GM18502 (cell line): ENCODE results near the gene NCAM1.

Experiments
- ATAC-seq: cut with Tn5 transposase; IDR thresholded peaks from one replicate; pipeline ENCODE4 v1.9.1; 2021; ENCODE audit warnings: mild to moderate bottlenecking; ENCODE audit not compliant: unreplicated experiment, poor library complexity

The NCAM1 gene

DNA sequence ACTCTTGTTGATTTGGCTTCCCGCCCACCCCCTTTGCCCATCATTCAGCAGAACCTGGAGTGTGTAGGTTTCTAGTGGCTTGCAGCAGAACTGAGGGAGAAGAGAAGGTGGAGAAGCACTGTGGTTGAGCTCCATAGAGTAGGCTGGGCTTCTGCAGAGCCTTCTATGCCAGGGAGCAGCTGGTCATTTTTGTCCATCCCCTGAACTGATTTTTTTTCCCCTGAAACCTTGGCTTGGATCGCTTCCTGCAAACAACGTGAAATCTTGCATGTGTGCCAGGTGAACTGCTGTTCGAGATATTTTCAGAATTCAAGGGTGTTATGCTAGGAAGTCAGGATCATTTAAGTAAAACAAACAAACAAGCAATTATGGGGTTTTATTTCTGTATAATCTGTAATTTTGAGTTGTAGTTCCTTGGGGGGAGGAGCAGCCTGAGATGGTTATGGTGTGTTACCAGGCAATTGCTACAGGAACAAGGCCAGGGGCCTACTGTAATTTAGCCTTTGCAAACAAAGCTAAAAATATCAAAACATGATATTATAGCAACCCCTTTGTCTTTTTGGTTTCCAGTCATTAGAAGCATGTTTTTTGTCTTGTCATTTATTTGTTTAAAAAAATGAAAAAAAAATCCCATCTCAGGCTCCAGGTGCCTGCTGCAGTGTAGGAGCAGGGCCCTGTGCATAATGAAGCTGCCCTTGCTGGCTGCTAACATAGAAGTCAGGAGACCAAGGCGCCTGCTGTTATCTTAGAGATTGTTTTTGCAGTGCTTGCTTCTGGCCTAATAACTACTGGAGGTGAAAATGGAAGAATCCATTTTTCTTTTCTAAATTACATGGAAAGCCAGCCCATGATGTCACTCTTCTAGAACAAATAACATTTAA lies 200.7 kb downstream of the NCAM1 start:
- no peak for ATAC-seq

DNA sequence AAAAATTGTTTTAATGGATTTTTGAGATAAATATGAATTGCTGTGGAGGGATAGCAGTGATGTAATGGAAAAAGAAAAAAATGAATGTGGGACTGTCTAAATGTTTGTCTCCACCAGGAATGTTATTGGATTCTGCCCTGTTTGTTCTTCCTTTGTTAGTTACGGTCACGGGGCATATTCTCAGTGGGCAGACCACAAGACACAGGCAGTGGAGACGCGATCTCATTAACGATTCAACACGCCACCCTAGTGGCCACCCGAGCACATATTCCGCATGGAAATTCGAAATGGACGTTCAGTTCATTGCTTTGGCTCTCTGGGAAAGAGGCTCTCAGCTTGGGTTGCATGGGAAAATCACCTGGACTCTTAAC lies 201.4 kb downstream of the NCAM1 start:
- ATAC-seq: no peak

DNA sequence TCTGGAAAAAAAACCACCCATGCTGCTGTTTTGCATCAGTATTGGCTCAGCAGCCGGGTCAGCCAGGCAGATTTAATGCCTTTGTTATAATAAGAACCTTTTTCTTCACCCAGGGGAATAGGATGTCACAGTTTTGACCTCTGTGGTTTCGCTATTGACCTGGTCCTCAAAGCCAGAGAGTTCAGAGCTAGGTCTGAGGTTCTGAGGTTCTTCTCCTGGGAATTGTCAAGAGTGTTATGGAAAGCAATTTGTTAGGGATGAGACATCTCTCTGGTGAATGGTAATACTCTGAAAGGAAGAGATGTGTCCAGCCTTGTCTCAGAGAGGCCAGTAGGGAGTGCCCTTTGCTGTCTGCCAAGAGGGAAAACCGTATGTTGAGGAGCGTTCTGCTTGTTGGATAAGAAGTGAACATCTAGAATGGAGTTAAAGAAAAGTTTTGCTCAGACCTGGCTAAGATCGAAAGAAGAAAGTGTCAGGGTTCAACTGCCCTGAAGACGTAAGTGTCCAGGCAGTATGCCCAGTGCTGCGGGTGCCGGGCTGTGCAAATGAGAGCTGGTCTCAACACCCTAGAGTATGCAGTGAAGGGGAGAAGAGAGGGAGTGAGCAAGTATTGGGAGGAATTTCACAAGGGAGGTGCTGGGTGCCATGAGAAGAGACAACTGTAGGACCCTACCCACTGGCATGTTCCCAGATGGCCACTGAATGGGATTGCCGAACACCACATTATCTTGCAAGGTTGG lies 202.2 kb downstream of the NCAM1 start:
- no peak for ATAC-seq

DNA sequence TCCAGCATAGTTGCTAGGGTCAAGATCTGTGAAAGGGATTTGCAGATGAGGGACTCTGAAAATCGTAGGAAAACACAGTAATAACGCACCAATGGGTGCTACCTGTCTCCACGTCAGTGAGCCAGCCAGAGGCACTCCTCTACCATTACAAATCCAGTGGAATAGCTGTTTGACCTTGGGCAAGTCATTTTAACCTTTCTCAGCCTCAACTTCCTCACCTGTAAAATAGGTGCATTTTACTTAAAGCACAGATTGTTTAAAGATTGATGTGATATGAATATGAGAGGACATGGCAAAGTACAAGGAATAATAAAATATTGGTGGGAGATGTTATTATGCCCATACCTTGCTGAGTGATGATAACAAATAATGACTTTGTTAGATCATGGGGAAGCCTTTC lies 205.1 kb downstream of the NCAM1 start:
- ATAC-seq: no peak

DNA sequence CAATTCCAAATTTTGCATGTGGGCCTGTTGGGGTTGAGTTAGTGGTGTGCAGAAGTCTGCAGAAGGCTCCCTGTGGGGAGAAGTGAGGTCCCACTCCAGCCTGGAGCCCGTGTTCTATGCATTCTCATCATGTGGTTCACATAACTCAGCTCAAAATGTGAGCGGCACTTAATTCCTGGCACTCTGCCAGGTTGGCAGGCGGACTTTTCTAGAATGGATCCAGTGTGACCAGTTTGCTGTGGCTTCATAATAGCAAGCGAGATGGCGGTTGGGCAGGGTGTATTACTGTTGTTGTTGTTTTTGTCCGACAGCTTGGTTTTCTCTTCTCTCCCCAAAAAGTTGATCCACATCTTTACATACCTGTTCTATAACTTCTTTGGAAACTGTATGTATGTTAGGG lies 206.4 kb downstream of the NCAM1 start:
- no peak for ATAC-seq

DNA sequence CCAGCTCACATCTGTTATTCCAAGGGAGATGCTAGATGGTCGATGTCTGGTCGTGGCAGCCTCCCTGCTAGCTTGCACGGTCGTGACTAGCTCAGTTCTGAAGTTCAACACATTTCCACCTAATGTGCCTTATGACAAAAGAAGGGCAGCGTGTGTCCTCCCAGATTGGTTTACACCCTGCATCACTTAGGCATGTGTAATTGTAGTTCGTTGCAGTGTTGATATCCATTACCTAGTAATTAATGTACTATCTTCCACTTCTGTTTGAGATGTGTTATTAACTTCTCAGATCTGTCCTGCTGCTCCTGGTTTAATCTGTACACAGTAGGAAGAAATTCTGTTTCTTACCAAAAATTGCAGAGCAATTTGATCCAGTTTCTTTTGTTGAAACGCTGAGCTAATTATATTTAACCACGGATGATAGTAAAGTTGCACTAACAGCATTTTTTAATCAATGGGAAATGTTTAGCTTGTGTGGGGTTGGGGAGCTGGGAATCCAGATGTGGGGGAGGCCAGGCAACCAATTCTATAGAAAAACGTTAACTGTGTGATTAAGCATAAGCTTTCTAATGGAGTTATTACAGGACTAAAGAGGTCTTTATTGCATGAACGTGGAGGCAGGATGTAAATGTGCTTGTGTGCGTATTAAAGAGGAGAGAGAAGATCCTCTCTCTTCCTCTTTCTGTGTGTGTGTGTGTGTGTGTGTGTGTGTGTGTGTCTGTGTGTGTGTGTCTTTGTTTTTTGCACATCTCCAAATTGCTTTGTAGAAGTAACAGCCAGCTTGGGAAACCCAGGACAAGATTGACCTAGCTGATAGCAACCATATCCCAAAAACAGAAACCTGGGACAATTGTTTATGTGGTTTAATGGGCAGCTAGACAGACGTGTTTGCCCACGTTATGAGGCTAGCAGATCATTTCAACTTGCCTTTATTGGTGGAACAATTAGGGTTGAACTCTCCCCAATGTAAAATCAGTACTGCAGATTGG lies 207.4 kb downstream of the NCAM1 start:
- no peak for ATAC-seq

DNA sequence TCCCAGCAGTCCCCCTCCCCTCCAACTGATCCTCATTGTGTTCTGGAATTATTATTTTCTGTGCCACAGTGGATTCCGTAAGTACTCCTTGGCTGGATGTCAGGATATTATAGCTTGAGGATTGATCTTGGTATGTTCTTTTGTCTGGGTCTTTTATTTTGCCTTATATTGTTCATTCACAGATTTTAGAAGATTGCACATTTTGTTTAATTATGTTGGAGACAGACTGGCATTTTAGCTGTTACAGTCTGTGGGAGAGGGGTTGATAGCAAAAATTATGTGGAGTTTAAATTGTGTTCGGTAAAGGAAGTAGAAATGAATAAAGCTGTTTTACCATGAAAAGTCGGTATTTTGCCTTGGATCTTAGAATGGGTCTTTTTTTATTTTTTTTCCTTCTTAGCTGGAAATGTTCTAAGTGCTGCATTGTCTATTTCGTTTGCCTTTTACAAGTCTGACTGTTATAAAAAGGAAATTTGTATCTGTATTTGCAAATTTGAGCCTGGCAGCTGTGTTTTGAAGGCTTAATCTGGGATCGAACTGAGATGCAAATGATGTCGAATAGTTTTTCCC lies 211.2 kb downstream of the NCAM1 start:
- ATAC-seq: no peak

DNA sequence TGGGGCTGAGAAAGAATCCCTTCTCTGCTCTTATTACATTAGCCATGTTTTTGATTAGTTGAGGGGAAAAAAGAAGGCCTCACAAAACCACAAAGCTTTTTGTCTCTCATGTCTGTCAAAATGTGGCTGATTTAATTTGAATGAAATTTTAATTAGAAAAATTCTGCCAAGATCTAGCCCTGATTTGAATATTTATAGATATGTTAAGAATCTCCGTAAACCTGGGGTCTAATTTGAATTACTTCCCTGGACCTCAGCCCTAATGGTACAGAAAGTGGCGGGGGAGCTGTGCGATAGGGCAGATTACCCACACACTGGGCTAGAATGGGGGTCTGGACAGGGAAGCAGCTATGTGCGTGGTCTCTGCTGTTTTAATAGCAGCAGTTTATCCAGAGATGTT lies 211.9 kb downstream of the NCAM1 start:
- no peak for ATAC-seq

DNA sequence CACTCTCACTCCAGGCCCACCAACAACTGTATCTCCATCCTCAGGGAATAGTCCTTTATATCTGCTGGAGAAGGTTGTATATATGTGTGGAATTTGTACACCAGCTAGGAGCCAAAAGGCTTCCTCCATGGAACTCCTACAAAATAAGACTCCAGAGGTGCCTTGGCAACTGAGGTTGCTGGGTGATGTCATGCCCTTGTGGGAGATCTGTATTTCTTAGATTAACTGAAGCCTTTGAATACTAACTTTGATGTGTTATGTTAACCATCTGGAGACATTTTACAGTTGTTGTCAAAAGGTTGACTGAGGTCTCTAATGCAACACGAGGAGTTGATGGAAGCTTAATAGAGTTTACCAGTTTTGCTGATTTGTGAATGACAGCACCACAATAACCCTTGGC lies 213.7 kb downstream of the NCAM1 start:
- ATAC-seq: no peak

DNA sequence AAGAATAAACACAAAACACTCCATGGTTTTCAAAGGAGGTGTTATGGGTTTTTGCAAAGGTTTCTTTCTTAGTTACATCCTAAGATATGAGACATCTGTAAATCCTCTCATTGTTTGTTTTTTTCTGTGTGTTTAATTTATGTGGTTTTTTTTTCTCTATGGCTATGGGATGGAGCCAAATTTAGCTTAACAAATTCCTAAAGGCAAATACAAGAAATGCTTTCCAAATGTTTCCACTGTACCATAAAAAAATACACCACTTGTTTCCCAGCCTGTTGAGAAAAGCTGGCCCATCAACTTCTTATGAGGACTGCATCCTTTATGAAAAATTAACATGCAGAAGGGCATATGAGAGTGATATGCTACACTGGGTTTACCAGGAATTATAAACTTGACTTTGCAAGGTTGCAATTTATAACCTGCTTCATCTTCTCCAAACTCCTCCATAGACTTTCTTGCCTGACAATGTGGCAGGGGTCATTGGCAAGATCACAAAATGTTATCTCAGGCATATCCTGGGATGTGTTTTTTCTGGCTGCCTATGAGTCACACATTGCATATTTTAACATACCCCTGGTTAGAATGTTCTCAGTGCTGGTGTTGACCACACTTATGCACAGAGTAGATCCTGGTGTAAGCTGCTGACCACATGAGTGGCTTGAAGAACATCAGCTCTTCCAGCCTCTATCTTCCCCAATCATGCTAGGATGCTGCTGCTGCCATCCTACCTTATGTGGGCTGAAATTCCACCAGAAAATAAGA lies 215.6 kb downstream of the NCAM1 start:
- no peak for ATAC-seq

DNA sequence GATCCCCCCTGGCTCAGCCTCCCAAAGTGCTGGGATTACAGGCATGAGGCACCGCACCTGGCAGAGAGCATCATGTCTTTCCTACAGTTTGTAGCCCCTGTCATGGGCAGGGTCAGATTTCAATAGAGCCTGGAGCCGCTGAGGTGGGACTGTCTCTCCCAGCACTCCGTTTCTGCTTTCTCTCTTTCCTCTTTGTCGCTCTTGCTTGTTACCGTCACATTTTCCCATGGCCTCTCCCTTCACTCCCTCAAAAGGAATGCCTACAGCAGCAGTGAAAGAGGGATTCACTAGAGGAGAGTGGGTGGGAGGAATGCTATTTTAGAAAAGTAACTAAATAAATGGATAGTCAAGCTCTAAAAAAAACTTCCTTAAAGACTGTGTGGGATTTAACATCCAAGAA lies 216.5 kb downstream of the NCAM1 start:
- ATAC-seq: no peak

DNA sequence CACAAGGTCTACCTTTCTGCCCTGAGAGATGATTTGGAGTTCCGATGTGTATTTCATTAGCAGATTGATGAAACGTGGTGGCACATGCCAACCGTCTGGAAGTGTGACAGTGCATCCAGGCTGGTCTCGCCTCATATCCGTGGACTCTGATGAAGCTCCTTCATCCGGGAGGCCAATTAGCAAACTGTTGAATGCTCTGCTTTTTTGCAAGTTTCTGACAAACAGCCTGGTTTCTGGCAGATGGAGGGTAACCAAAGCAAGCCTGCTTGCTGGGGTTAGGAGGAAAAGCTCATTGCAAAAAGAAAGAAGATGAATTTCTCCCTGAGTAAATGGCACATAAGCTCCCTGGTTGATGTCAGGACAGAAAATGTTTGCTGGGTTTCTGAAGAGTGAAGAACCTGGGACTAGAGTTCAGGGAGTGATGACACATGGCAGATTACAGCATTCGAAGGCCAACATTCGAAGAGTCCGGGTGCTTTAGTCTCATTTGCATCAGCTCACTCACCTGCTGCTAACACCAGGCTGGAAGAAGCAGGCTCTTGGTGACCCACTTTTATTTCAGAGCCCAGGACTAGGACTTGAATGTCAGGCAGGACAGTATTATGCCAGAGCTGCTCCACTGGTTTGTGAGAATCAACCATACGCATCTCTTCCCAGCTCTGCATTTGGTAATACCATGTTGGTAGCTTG lies 217.3 kb downstream of the NCAM1 start:
- no peak for ATAC-seq

DNA sequence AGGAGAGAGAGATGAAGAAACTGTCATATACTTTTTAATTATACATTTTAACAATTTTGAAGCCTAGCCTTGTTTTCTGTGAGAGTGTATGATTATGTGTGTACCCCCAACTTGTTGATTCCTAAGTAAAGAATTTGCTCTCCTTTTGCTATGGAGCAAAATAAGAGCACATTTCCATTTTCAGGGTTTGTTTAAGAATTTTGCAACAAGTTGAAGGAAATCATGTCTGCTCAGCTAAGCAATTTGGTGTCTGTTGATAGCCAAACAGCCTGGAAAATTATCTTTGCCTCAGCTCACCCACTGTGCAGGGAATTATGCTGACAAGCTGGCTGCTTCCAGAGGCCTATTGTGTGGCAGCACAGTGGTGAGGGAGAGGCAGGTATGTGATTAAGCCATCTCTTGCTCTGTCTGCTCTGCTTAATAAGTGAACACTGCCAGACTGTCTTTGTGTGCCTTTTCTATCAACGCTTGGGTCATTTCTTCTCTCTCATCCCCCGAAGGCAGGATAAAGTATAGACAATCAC lies 218.0 kb downstream of the NCAM1 start:
- no peak for ATAC-seq

DNA sequence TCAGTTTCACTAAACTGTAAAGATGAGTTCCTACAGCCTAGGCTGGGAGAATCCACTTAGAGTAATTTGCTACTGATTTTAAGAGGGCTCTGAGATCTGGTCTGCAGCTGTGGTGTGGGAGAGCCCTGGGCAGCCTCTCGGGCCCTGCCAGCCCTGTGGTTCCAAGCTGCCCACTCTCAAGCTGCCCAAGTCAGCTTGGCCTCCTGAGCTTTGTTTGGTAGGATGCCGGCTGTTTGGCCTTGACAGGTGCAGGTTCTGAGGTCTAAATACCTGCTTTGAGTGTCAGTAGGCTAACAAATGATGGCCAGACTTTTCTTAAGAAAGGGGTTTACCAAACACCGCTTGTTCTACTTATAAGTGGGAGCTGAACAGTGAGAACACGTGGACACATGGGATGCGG lies 219.9 kb downstream of the NCAM1 start:
- no peak for ATAC-seq

DNA sequence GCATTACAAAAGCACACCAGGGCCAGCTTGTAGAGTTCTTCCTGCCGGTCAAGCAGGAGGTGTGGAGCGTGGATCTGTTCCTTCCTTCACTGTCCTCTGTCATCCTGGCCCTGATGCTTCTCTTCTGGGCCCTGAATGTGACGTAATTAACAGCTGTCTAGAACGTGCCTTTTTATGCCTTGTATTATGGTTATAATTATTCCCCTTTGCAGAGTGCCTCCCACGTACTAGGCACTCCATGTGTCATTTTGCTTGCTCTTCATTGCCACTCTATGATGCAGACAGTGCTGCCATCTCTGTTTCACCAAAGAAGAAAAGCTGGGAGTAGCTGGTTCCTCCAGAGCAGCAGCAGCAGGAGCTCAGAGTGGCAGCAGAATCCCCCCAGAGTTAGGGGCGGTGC lies 221.1 kb downstream of the NCAM1 start:
- no peak for ATAC-seq

DNA sequence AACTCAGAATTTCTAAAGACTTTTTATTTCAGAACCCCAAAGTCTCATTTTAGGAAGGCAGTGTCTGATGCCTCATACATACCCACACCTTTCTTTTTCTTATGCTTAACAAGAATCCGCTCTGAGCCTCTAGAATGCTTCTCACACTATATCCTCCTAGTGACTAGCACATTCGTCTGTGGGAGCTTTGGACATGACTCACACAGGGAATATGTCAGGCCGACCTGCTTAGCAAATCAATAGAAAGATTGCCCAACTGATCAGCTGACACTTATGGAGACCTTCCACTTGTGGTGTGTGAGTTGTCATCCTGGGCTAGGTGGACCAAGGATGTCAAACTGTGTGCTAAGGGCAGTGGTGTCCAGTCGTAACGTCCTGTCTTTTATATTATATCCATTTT lies 223.3 kb downstream of the NCAM1 start:
- no peak for ATAC-seq

DNA sequence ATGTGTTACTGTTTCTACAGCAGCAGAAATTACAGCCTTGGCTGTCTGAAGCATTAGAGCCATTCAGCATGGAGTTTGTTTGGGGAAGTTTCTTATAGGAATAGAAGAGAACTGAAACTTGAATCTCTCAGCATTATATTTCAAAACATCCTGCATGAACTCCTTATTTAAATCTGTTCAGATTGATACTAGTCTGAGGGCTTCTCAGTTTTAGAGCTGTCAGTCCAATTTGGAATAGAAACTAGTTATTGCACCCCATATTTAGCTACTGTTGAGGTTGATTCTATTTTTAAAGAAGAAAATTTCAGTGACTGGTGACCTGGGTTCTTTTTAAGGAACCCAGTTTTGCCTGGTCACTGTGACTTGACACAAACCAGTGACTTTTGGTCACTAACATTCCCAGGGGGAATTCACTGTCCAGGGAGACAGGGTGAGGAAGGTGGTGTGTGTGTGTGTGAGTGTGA lies 227.2 kb downstream of the NCAM1 start:
- peak; percentile 72 for ATAC-seq

DNA sequence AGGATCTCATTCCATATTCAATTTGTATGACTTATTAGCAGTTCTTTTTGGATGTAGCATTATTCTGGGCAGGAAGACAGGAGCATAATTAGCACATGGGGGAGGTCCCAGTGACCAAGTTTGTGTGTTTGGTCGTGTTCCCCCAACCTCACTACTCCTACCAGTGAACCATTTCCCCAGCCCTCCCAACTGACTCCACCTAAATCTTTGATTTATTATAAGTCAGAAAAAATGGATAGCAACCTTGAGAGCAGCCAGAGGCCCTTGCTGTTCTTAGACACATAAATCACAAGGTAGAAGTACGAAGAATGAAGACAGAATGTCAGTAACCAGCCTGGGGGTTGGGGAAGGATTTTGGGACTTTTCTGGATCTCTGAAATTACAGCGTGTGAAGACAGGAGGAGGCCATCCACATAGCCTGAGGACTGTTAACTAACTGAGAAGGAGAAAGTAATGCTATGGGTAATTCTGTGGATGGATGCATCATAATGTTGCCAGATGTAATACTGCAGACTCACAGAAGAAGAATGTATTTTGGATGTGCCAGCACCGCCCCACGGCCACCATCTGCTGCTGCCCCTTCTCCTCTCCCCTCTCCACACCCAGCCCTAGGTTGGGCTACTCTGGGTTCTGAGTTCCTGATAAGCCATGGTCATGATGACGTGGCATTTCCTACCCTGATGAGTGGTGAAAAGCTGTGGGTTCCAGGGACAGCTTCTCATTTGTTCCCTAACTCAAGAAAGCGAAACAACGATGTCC lies 228.9 kb downstream of the NCAM1 start:
- no peak for ATAC-seq
